SK-N-SH (cell line): ENCODE data around the gene BTF3L4.

Experiments
- CTCF ChIP-seq: fragments of 200-600 bp; sonication (generic); IDR thresholded peaks from 2 replicates; pipeline ENCODE4 v1.6.1; 2017; ENCODE audit warnings: antibody characterized with exemption, mild to moderate bottlenecking, moderate library complexity
- ELF1 ChIP-seq: IDR thresholded peaks from 2 replicates; pipeline ENCODE4 v1.4.0; 2012
- FOSL2 ChIP-seq: IDR thresholded peaks from 2 replicates; pipeline ENCODE4 v1.4.0; 2012; ENCODE audit warnings: low read depth, mild to moderate bottlenecking, moderate library complexity, borderline replicate concordance
- GABPA ChIP-seq: IDR thresholded peaks from 2 replicates; pipeline ENCODE4 v1.4.0; 2012; ENCODE audit warnings: low read depth, mild to moderate bottlenecking
- JUND ChIP-seq: IDR thresholded peaks from 2 replicates; pipeline ENCODE4 v1.4.0; 2012
- MAX ChIP-seq: IDR thresholded peaks from 2 replicates; pipeline ENCODE4 v1.4.0; 2012; ENCODE audit warnings: low read depth
- MEF2A ChIP-seq: IDR thresholded peaks from 2 replicates; pipeline ENCODE4 v1.4.0; 2012; ENCODE audit warnings: low read depth, borderline replicate concordance
- POLR2AphosphoS5 ChIP-seq: IDR thresholded peaks from 2 replicates; pipeline ENCODE4 v1.6.1; 2012; ENCODE audit warnings: low read depth, low read length
- RCOR1 ChIP-seq: fragments of 150-350 bp; IDR thresholded peaks from 2 replicates; pipeline ENCODE4 v1.6.1; 2017; ENCODE audit warnings: antibody characterized with exemption, low read length
- REST ChIP-seq: IDR thresholded peaks from 2 replicates; pipeline ENCODE4 v1.6.1; 2012; ENCODE audit warnings: mild to moderate bottlenecking, low read depth, low read length, moderate library complexity
- USF2 ChIP-seq: fragments of 150-350 bp; IDR thresholded peaks from 2 replicates; pipeline ENCODE4 v1.6.1; 2017; ENCODE audit warnings: antibody characterized with exemption, low read length, low read depth, borderline replicate concordance

GRCh38 chr1:52111492-52111891 is 55.4 kb downstream of the BTF3L4 start:
- TF ChIP-seq CTCF (no peak), RCOR1 (no peak), POLR2AphosphoS5 (no peak), USF2 (no peak), MAX (no peak), ELF1 (no peak), FOSL2 (no peak), MEF2A (no peak), REST (no peak), GABPA (no peak), JUND (no peak)
